Stimulated activated CD8-positive, alpha-beta memory T cell treated with anti-CD3 and anti-CD28 coated beads, Interleukin-4, amount 100 ng/mL, for 1 hour (primary cell): ENCODE results near the gene PES1.
"Not testable (repeated sequence)": the region's sequence is repeated elsewhere in the genome, so short reads cannot be mapped to it uniquely, and the experiment has no call there.

Experiments used
- DNase-seq, 2 donors: peaks; one replicate each; pipeline ENCODE4 v3.0.0-alpha.2; 2020; ENCODE audit warnings: low read depth in 2 of 2, low spot score in 1 of 2

Gene PES1

DNA sequence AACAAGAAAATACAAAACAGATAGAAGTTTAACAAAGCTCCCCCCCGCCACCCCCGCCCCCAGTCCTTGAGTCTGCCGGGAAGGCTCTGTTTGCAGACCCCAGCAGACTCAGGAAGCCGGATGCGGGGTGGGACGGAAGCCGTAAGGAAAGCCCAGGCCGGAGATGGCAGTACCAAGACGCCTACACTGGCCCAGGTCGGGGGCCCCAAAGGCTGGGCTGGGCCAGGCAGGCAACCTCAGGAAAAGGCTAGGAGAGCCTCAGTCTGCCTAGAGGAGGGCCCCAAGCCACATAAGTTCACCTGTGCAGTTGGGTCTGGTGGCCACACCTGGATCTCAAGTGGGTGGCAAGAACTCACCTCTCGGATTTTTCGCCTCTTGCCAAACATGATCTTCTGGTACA, 13.2 kb downstream of the PES1 start:
- no peak for DNase-seq

DNA sequence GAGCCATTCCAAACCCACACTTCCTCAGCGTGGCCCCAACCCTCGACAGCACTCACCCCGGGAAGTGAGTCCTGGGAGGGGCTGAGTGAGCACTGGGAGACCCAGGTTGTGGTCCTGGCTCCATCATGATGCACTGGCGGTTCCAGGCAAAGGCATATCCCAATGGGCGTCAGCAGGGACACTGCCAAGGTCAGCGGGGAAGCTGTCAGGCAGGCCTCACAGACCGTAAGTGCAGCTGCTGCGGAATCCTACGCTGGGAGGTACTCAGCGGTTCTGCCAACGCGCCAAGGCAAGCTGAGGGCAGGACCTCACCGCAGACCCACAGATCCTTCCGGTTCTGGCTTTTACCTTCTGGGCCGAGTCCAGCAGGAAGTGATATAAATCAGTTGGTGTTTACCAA, 15.9 kb downstream of the PES1 start:
- no peak for DNase-seq

DNA sequence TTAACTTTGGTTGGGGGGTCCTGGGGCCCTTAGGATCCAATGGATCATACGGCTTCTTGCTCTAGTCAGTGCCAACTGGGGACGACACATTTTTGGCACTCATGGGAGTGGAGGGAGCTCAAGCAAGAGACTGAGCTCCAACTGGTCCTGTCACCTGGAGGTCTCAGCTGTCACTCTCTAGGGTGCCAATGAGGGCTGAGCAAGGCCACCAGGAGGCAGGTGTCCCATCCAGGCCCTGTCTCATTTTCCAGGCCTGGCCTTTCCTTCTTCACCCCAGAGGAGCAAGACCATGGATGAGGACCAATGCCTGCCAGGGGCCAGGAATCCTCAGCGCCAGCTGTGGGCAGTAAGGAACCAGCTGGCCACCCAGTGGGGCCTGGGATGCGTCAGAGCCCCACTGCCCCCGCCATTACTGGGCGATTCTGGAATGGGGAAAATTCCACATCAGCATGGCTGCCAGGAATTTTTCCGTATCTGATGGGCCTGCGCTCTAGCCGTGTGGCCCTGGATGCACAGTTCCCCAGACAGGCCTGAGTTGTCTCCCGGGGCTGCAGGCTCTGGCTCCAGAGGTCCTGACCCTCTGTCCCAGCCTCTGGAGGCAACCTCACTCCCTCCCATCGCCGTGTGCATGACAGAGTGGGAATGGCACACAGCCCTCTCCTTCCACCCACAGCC, 16.6 kb downstream of the PES1 start:
- DNase-seq, result no peak

GRCh38 chr22:30574095-30574981, 17.4 kb downstream of the PES1 start, which contains the start of gene GAL3ST1:
TSS of gene GAL3ST1 (minus strand) at chr22:30574665. CDS start at chr22:30557392, 17,273 bp downstream.
- DNase-seq, result no peak

- no peak for DNase-seq
Observed at GRCh38 chr22:30573594-30574094, 18.1 kb downstream of the PES1 start.

DNA sequence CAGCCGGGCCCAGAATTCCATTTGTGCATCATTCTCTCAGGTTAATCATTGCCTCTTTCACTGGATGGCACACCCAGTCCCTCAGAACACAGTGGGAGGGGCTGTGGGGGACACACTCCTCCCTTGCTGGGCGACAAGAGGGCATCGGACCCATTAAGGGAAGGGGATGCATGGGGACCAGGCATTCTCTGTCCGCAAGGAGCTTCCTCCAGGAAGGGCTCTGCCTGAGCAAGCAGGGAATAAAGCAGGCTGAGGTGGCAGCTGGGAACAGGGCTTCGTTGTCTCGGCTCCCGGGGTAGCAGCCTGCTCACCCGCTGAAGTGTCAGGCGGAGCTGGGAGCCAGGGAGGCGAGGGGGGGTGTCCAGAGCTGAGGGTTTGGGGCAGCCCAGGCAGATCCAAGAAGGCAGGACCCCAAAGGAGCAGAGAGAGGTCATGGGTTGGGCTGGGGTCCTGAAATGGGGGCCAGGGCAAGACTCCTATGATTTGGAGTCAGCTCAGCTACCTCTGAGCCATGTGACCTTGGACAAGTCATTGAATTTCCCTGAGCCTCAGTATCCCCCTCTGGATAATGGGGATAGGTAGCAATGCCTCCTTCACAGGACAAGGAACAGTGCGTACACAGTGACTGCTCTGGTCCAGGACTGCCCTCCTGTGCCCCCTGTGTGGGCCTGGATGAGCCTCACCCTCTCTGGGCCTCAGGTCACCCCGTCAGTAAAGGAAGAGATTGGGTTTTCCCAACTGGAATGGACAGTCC, 18.7 kb downstream of the PES1 start:
- DNase-seq, result no peak

GRCh38 chr22:30572210-30572609, 19.5 kb downstream of the PES1 start:
- DNase-seq, result no peak

DNA sequence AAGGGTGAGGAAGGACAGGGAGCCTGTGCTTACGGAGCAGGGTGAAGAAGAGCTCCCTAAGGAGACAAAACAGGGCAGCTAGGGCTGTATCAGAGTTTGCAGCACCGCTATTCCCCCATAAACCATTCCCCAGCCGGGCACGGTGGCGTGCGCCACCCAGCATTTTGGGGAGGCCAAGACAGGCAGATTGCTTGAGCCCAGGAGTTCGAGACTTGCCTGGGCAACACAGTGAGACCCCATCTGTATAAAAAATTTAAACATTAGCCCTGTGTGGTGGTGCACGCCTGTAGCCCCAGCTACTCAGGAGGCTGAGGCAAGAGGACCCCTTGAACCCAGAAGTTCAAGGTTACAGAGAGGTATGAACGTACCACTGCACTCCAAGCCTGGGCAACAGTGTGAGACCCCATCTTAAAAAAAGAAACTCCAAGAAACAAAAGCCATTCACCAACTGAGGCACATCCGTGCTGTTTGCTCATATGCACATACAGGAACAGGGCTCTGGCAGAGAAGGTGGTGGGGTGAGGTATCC, 22.0 kb downstream of the PES1 start:
- no peak for DNase-seq

GRCh38 chr22:30568137-30568805, 23.4 kb downstream of the PES1 start:
- no peak for DNase-seq

GRCh38 chr22:30567277-30567676, 24.4 kb downstream of the PES1 start:
- not testable (repeated sequence) for DNase-seq

- no peak for DNase-seq
Observed at GRCh38 chr22:30566125-30566524, 25.6 kb downstream of the PES1 start.

- DNase-seq, result no peak
Observed at GRCh38 chr22:30565341-30565740, 26.4 kb downstream of the PES1 start.

DNA sequence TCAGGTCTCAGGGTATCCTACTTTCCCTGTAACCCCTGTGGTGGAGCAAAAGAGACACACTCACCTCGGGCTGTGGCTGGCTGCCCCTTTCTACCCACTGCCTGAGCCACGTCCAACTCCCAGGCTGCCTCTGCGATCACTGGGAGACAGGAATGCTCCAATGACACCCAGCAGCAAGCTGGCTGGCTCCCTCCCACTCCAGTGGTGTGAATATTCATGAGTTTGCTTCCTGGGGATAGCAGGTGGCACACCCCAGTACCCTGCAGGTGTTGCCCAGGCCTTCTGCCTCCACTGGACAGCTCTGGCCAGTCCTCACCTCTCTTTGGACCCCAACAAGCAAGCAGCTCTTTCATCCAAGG, 27.0 kb downstream of the PES1 start:
- DNase-seq, result no peak

DNA sequence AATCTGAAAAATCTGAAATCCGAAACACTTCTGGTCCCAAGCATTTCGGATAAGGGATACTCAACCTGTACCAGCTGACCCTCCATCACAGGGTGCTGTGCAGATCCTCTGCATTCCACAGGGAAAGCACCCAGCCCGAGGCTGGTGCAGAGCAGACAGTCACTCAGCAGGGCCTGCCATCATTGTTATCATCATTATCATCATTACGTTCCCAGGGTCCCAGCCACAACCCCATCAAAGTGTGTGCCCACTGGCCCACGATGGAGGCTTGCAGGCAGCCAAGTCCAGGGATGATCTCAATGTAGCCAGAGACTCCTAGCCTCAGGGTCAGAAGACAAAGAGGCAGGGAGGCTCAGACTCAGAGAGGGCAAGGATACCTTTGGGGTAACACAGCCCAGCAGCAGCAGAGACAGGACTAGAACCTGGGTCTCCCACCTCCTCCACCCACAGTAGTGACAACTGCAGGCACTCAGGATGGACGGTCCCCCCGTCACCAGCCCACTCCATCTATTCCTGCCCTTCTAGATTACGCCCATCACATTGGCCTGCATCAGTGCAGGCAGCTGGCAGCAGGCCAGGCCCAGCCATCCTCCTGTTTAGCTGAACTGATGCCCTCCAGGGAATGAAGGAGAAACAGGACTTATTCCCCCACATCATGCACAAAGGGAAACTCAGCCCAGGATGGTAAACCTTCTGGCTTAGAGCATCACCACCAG, 27.5 kb downstream of the PES1 start:
- no peak for DNase-seq

DNA sequence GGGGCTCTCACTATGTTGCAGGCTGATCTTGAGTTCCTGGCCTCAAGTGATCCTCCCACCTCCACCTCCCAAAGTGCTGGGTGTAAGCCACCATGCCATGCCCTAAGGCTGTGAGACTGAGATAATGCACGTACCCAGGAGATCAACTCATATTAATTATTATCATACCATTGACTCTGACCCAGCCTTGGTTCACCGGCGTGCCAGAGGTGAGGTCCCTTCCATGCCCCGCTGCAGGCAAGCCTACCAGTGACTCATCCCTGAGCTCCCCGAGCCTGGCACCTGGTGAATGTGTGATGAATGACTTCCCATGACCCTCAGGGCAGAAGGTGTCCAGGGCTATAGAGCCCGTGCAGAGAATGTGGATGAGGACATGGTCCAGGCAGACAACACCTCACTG, 29.3 kb downstream of the PES1 start:
- DNase-seq, result no peak

GRCh38 chr22:30561402-30562189, 30.1 kb downstream of the PES1 start:
- no peak for DNase-seq

GRCh38 chr22:30560643-30561202, 31.0 kb downstream of the PES1 start:
- DNase-seq, result not testable (repeated sequence)

GRCh38 chr22:30559889-30560288, 31.8 kb downstream of the PES1 start:
- DNase-seq, result no peak

DNA sequence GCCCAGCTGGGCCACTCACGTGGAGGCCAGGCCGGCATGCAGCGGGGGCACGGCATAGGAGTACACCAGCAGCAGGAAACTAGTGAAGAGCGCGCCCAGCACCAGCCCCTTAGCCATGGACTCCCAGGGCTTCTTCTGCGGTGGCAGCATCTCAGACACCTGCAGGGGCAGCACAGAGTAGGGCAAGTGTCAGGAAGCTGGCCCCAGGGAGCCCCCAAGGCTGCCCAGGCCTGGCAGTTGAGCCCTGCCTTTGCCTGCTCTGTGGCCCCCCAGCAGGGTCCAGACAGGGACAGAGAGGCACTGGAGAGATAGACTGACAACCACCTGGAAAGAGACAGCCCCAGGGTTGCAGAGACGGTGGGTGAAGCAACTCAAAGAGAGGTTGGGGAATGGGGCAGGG, 34.5 kb downstream of the PES1 start:
- DNase-seq, result no peak
